Measurements from ENCODE around the gene PPM1N. TPM values are rescaled to one million over a fixed set of nuclear protein-coding genes. Genes with fewer than 3 reads are reported as not detected.
A peak's percentile ranks its signal among the peaks of the same experiment; 100 is the strongest.

PPM1N gene
- total RNA-seq, 2 experiments from 2014 or later, result 3.7 to 4.2 TPM

GRCh38 chr19:45524575-45525129, 26.4 kb downstream of the PPM1N start:
- Mint-ChIP-seq H3K36me3 (ENCODE audit: low read depth) (peaks cover 41% of the 10 kb centered on the region), H3K27ac (no peak overlapping the region), H3K4me1 (ENCODE audit: low read depth) (peaks cover 19% of the 10 kb centered on the region), H3K4me3 (no peak overlapping the region), H3K9me3 (no peaks in the 10 kb centered on the region), H3K27me3 (no peaks in the 10 kb centered on the region)
- no peak for TF ChIP-seq CTCF (IDR thresholded peaks at IDR 0.05)
- CTCF ChIA-PET, result interaction anchor here (1.1 to 1.4 kb wide), 2 partner anchors 15 to 19 kb away, joined by 4 to 5 read pairs; no protein-coding TSS in a partner anchor
- POLR2A ChIA-PET, result interaction anchor here (1.2 kb wide), 2 partner anchors 10 to 118 kb away, joined by 4 read pairs; no protein-coding TSS in a partner anchor
- DNase-seq, result no peak
- ATAC-seq, result no peak
- intact Hi-C loops (cut with micrococcal nuclease), result loop anchor here (10.0 kb wide), 1 partner anchor 50 kb away; no protein-coding TSS in a partner anchor

GRCh38 chr19:45526143-45526542, 27.9 kb downstream of the PPM1N start:
- ChIA-PET POLR2A (no interaction called here), CTCF (interaction anchor here (1.4 to 2.8 kb wide), 2 partner anchors 10 to 32 kb away, joined by 5 to 16 read pairs; no protein-coding TSS in a partner anchor)
- Mint-ChIP-seq H3K36me3 (ENCODE audit: low read depth) (peaks cover 35% of the 10 kb centered on the region), H3K9me3 (peaks cover 2% of the 10 kb centered on the region), H3K4me3 (no peak overlapping the region), H3K27me3 (no peaks in the 10 kb centered on the region), H3K27ac (peak overlapping the region; percentile 38), H3K4me1 (ENCODE audit: low read depth) (peaks cover 19% of the 10 kb centered on the region)
- no peak for DNase-seq
- intact Hi-C loops (cut with micrococcal nuclease), result loop anchor here (10.0 kb wide), 1 partner anchor 49 kb away; no protein-coding TSS in a partner anchor
- TF ChIP-seq CTCF (IDR thresholded peaks at IDR 0.05), result no peak
- no peak for ATAC-seq

- Mint-ChIP-seq H3K27ac (peak overlapping the region; percentile 1), H3K36me3 (ENCODE audit: low read depth) (peaks cover 35% of the 10 kb centered on the region), H3K9me3 (peaks cover 8% of the 10 kb centered on the region), H3K4me1 (ENCODE audit: low read depth) (peaks cover 19% of the 10 kb centered on the region), H3K27me3 (no peaks in the 10 kb centered on the region), H3K4me3 (no peak overlapping the region)
- no peak for TF ChIP-seq CTCF (IDR thresholded peaks at IDR 0.05)
- intact Hi-C loops (cut with micrococcal nuclease), result loop anchor here (10.0 kb wide), 1 partner anchor 48 kb away; no protein-coding TSS in a partner anchor
- ChIA-PET CTCF (interaction anchor here (0.6 to 2.8 kb wide), 3 partner anchors 11 to 117 kb away, joined by 3 to 16 read pairs (median 5); no protein-coding TSS in a partner anchor), POLR2A (no interaction called here)
- ATAC-seq (no peak), DNase-seq (no peak)
Measured at GRCh38 chr19:45526971-45527370, 28.7 kb downstream of the PPM1N start.

GRCh38 chr19:45527731-45528130, 29.5 kb downstream of the PPM1N start:
- Mint-ChIP-seq H3K27ac (no peak overlapping the region), H3K36me3 (ENCODE audit: low read depth) (peaks cover 34% of the 10 kb centered on the region), H3K4me1 (ENCODE audit: low read depth) (peaks cover 19% of the 10 kb centered on the region), H3K27me3 (no peaks in the 10 kb centered on the region), H3K9me3 (peaks cover 8% of the 10 kb centered on the region), H3K4me3 (no peak overlapping the region)
- ChIA-PET CTCF (interaction anchor here (0.6 to 2.8 kb wide), 4 partner anchors 12 to 116 kb away, joined by 3 to 16 read pairs (median 4); no protein-coding TSS in a partner anchor), POLR2A (no interaction called here)
- ATAC-seq, result no peak
- no peak for DNase-seq
- no peak for TF ChIP-seq CTCF (IDR thresholded peaks at IDR 0.05)
- intact Hi-C loops (cut with micrococcal nuclease), result loop anchor here (10.0 kb wide), 1 partner anchor 47 kb away; no protein-coding TSS in a partner anchor

GRCh38 chr19:45528149-45528743, 30.0 kb downstream of the PPM1N start:
- peaks cover 31% of the 10 kb centered on the region for H3K36me3 Mint-ChIP-seq (ENCODE audit: low read depth)
- H3K27me3 Mint-ChIP-seq, result no peaks in the 10 kb centered on the region
- ChIA-PET POLR2A (interaction anchor here (2.2 kb wide), 1 partner anchor 32 kb away, joined by 6 read pairs; no protein-coding TSS in a partner anchor), CTCF (interaction anchor here (0.6 to 2.8 kb wide), 3 partner anchors 30 to 102 kb away, joined by 3 to 16 read pairs (median 5); no protein-coding TSS in a partner anchor)
- DNase-seq, result no peak
- intact Hi-C loops (cut with micrococcal nuclease), result loop anchor here (10.0 kb wide), 1 partner anchor 47 kb away; no protein-coding TSS in a partner anchor
- no peak overlapping the region for H3K27ac Mint-ChIP-seq
- peaks cover 8% of the 10 kb centered on the region for H3K9me3 Mint-ChIP-seq
- peak overlapping the region; percentile 5 for H3K4me3 Mint-ChIP-seq
- H3K4me1 Mint-ChIP-seq (ENCODE audit: low read depth), result peaks cover 18% of the 10 kb centered on the region
- TF ChIP-seq CTCF (IDR thresholded peaks at IDR 0.05), result no peak
- no peak for ATAC-seq
